Karpas-422 (cell line): ENCODE results near the gene ADAMTSL3. TPM values are rescaled to one million over a fixed set of nuclear protein-coding genes. Genes with fewer than 3 reads are reported as not detected.

ENCODE experiments used
- DNase-seq: peaks from one replicate; pipeline ENCODE4 v3.0.0-alpha.2; 2015
- H2AFZ ChIP-seq: fragments of 200-600 bp; sonication (generic); 2 replicates; pipeline ENCODE4 v1.6.1; 2014; ENCODE audit warnings: antibody characterized with exemption, low read length, mixed read lengths
- H3K27ac ChIP-seq: fragments of 200-600 bp; sonication (generic); 2 replicates; pipeline ENCODE4 v1.5.1; 2014; ENCODE audit warnings: mild to moderate bottlenecking, low read length, moderate library complexity
- H3K27me3 ChIP-seq: fragments of 200-600 bp; sonication (generic); 2 replicates; pipeline ENCODE4 v1.6.1; 2014; ENCODE audit warnings: low read length, mixed read lengths
- H3K36me3 ChIP-seq: fragments of 200-600 bp; sonication (generic); 2 replicates; pipeline ENCODE4 v1.6.1; 2014; ENCODE audit warnings: low read length, mixed read lengths; ENCODE audit not compliant: insufficient read depth
- H3K4me1 ChIP-seq: fragments of 200-600 bp; sonication (generic); 2 replicates; pipeline ENCODE4 v1.6.1; 2014; ENCODE audit warnings: mild to moderate bottlenecking, low read length, mixed read lengths
- H3K4me2 ChIP-seq: fragments of 200-600 bp; sonication (generic); 2 replicates; pipeline ENCODE4 v1.6.1; 2014; ENCODE audit warnings: low read length, low read depth, mild to moderate bottlenecking; ENCODE audit not compliant: poor library complexity, severe bottlenecking
- H3K4me3 ChIP-seq: fragments of 200-600 bp; sonication (generic); 2 replicates; pipeline ENCODE4 v1.5.1; 2014; ENCODE audit warnings: mild to moderate bottlenecking, antibody characterized with exemption, low read length, mixed read lengths
- H3K79me2 ChIP-seq: fragments of 200-600 bp; sonication (generic); 2 replicates; pipeline ENCODE4 v1.6.1; 2014; ENCODE audit warnings: mild to moderate bottlenecking, low read length, mixed read lengths
- H3K9ac ChIP-seq: fragments of 200-600 bp; sonication (generic); 2 replicates; pipeline ENCODE4 v1.6.0; 2014; ENCODE audit warnings: low read length
- H3K9me2 ChIP-seq: fragments of 200-600 bp; sonication (generic), shearing (Covaris generic); replicated peaks from 2 replicates; pipeline ENCODE4 v1.6.0; 2014; ENCODE audit warnings: mild to moderate bottlenecking, low read length, moderate library complexity; ENCODE audit not compliant: insufficient read depth
- H3K9me3 ChIP-seq: fragments of 300-700, 200-600 bp; sonication (generic); 2 replicates; pipeline ENCODE4 v1.6.1; 2014; ENCODE audit warnings: low read length, mixed read lengths
- H4K20me1 ChIP-seq: fragments of 200-600 bp; sonication (generic); 2 replicates; pipeline ENCODE4 v1.6.1; 2014; ENCODE audit warnings: mild to moderate bottlenecking, antibody characterized with exemption, low read length, low read depth; ENCODE audit not compliant: insufficient read depth
- total RNA-seq: library from RNA; depleted of rRNA; stranded (reverse); fragments of >200 nt; shearing (Covaris generic); gene quantifications from 2 replicates; pipeline ENCODE4 v1.2.3, GENCODE V29; 2014; ENCODE audit warnings: low replicate concordance

ADAMTSL3 gene
- total RNA-seq, 1 experiment from 2014 or later = not detected

DNA sequence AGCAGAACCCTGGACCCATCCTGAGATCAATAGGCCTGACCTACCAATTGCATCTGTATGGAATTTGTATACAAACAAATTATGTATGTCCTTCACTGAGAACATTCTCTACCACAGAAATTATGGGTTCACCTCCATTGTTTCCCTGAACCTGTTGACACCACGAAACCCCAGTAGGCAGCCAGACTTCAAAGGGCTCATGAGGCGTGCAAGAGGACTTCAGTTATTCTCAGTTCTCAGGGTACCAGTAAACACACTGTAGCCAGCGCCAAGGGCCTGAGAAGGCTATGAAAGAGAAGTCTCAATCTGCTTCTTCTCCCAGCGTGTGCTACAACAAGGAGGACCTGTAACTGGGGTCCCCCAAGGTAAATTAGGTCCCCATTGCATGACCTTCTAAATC, 326.7 kb downstream of the ADAMTSL3 start:
- Histone ChIP-seq H2AFZ (no peak overlapping the region), H3K4me1 (peaks cover 17% of the 10 kb centered on the region)

DNA sequence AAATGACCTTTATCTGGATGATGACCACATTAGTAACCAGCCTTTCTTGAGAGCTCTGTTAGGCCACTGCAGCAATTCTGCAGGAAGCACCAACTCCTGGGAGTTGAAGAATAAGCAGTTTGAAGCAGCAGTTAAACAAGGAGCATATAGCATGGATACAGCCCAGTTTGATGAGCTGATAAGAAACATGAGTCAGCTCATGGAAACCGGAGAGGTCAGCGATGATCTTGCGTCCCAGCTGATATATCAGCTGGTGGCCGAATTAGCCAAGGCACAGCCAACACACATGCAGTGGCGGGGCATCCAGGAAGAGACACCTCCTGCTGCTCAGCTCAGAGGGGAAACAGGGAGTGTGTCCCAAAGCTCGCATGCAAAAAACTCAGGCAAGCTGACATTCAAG, 328.8 kb downstream of the ADAMTSL3 start:
- Histone ChIP-seq H3K9ac (no peak overlapping the region), H3K79me2 (no peaks in the 10 kb centered on the region), H3K27me3 (no peaks in the 10 kb centered on the region), H2AFZ (no peak overlapping the region), H3K4me1 (peaks cover 17% of the 10 kb centered on the region), H3K9me3 (no peaks in the 10 kb centered on the region), H3K27ac (no peak overlapping the region), H3K4me3 (no peak overlapping the region), H3K4me2 (no peak overlapping the region), H3K36me3 (no peaks in the 10 kb centered on the region), H3K9me2 (no peaks in the 10 kb centered on the region), H4K20me1 (no peaks in the 10 kb centered on the region)
- no peak for DNase-seq

More for the DNA sequence above, 326.7 kb downstream of the ADAMTSL3 start:
- H3K9ac ChIP-seq = no peak overlapping the region
- H4K20me1 ChIP-seq = no peaks in the 10 kb centered on the region
- H3K4me2 ChIP-seq = no peak overlapping the region
- no peak for DNase-seq
- no peaks in the 10 kb centered on the region for H3K9me2 ChIP-seq
- no peaks in the 10 kb centered on the region for H3K9me3 ChIP-seq
- H3K4me3 ChIP-seq = no peak overlapping the region
- no peaks in the 10 kb centered on the region for H3K79me2 ChIP-seq
- H3K27me3 ChIP-seq = no peaks in the 10 kb centered on the region
- no peaks in the 10 kb centered on the region for H3K36me3 ChIP-seq
- H3K27ac ChIP-seq = no peak overlapping the region

DNA sequence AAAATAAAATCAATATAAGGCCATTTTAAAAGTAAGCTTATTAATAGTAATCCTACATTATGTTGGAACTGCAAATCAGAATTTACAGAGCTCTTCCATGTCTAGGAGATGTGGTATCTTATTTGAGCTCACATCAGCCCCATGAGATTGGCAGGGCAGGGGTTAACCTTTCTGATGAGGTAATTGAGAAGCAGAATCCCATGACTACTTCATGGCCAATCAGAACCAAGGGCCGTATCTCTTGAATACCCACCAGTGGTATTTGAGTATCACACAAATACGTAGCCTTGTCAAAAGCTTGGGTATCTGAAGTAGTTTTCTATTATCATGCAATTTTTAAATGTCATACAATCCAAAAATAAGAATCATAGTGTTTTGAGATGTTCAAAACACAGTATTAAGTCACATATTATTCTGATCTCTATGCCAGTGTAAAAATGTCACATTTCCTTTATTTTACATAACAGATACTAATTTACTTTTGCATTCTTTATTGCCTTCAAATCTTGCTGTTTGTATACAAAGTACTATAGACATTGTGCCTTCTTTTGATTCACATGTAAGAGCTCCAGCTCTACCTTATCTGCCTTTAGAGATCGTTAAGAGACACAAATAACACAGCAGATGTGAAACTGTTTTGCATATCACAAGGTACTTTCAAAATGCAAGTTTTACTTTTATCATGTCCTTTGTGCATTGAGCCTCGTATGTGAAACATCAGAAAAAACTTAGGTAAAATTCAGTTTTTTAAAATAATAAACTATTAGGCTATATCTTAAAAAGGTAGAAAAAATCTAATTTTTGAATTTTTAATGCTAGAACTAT, 329.9 kb downstream of the ADAMTSL3 start:
- no peaks in the 10 kb centered on the region for H3K36me3 ChIP-seq
- H4K20me1 ChIP-seq = no peaks in the 10 kb centered on the region
- peak overlapping the region; percentile 36 for H3K27ac ChIP-seq
- peak overlapping the region; percentile 71 for H2AFZ ChIP-seq
- H3K4me1 ChIP-seq = peaks cover 17% of the 10 kb centered on the region
- H3K4me2 ChIP-seq = peak overlapping the region; percentile 56
- H3K4me3 ChIP-seq = peak overlapping the region; percentile 30; the same call in 1 of the 2 replicates
- no peaks in the 10 kb centered on the region for H3K9me3 ChIP-seq
- no peaks in the 10 kb centered on the region for H3K27me3 ChIP-seq
- H3K9me2 ChIP-seq = no peaks in the 10 kb centered on the region
- H3K79me2 ChIP-seq = no peaks in the 10 kb centered on the region
- no peak overlapping the region for H3K9ac ChIP-seq
- DNase-seq = peak; percentile 45

DNA sequence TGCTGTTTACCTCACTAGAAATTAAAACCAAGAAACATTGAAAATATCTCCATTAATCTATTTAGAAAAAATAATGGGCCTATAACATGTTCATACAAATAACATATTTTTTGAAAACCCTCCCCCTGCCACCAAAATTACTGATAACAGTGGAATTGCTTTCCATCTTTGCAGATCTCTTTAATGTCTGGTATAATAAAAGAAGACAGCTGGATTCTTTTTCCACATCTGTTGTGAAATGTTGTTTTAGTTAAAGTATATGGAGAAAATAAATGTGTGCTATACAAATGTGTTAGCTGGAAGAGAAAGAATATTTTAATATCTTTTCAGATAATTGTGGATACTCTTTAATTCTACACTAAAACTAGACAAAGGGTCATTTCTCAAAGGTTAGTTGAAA, 330.7 kb downstream of the ADAMTSL3 start:
- H3K27ac ChIP-seq = peak overlapping the region; percentile 36

DNA sequence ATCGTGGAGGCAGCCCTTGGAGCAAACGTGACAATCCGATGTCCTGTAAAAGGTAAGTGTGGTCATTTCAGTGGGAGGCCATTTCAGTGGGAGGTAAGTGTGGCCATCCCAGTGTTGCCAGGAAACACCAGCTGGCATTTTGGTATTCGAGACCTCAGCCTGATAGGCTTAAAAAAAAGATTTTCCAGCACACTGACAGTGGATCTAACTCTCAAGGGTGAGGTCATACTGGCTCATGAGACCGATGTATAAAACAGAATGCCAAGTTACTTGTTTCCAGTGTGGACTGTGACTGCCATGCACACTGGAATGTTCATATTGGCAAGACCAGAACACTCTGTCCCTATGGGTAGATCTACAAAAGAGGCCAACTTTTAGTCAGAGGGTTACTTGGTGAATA, 337.2 kb downstream of the ADAMTSL3 start:
- H3K9ac ChIP-seq = no peak overlapping the region
- no peaks in the 10 kb centered on the region for H4K20me1 ChIP-seq
- H3K79me2 ChIP-seq = no peaks in the 10 kb centered on the region
- H3K9me2 ChIP-seq = no peaks in the 10 kb centered on the region
- no peaks in the 10 kb centered on the region for H3K9me3 ChIP-seq
- H3K4me2 ChIP-seq = no peak overlapping the region
- H3K27me3 ChIP-seq = no peaks in the 10 kb centered on the region
- peaks cover 23% of the 10 kb centered on the region for H3K4me1 ChIP-seq
- no peak overlapping the region for H3K4me3 ChIP-seq
- no peak overlapping the region for H2AFZ ChIP-seq
- H3K27ac ChIP-seq = no peak overlapping the region
- no peak for DNase-seq
- H3K36me3 ChIP-seq = no peaks in the 10 kb centered on the region

More for the DNA sequence above, 330.7 kb downstream of the ADAMTSL3 start:
- Histone ChIP-seq H3K36me3 (no peaks in the 10 kb centered on the region), H4K20me1 (no peaks in the 10 kb centered on the region), H3K9me3 (no peaks in the 10 kb centered on the region), H3K79me2 (no peaks in the 10 kb centered on the region), H3K4me1 (peaks cover 22% of the 10 kb centered on the region), H3K27me3 (no peaks in the 10 kb centered on the region), H3K4me2 (peak overlapping the region; percentile 56), H3K4me3 (no peak overlapping the region), H3K9ac (no peak overlapping the region), H3K9me2 (no peaks in the 10 kb centered on the region), H2AFZ (no peak overlapping the region)
- DNase-seq = no peak

DNA sequence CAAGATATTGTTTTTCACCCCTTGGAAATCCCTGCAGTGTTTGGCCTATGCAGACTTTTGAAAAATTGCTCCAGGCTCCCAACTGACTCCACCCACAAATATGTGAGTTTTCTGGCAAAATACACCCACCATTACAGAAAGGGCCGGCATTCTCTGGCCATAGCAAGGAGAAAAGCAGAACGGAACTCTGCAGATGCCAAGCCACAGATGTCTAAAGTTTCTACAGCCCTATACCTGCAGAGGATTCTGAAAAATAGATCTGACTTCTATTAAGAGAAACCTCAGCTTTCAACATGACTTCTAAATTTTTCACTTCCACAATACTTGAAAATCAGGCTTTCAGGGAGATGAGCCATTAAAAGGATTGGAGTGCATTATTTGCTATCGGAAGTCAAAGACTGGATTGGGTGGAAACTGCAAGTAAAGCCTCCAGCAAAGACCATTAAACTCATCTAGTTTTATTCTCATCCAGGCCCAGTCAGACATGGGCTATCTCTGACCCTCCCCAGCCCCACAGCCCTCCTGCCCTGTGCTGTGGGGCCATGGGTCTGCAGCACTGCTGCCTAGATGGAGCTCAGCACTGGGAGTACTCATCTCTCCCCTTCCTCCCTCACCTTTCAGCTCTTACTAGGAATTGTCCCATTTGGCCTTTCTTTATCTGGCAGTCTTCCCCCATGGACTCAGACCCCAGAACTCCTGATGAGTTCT, 338.6 kb downstream of the ADAMTSL3 start:
- H3K9me2 ChIP-seq = no peaks in the 10 kb centered on the region
- H3K27ac ChIP-seq = no peak overlapping the region
- no peaks in the 10 kb centered on the region for H3K27me3 ChIP-seq
- no peak overlapping the region for H3K9ac ChIP-seq
- peaks cover 23% of the 10 kb centered on the region for H3K4me1 ChIP-seq
- no peaks in the 10 kb centered on the region for H4K20me1 ChIP-seq
- no peak overlapping the region for H3K4me2 ChIP-seq
- H3K79me2 ChIP-seq = no peaks in the 10 kb centered on the region
- no peaks in the 10 kb centered on the region for H3K9me3 ChIP-seq
- no peak overlapping the region for H3K4me3 ChIP-seq
- no peak overlapping the region for H2AFZ ChIP-seq
- DNase-seq = no peak
- H3K36me3 ChIP-seq = no peaks in the 10 kb centered on the region

DNA sequence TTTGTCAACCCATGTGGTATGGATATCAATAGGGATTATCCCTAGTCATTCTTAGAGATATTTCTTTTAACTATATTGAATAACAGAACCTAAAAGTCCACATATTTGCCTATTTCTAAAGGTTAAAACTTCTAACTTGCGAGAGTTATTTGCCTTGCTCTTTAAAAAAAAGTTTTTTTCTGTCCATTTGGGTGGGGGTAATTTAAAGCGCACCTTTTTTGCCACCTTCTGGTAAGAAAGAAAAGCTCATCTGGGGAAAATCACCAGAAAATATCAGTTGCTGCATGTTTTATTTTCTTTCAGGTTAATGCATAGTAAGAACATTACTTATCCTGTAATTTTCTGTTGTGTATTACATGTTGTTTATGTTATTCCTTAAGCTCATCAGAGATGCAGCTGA, 339.7 kb downstream of the ADAMTSL3 start:
- Histone ChIP-seq H3K9me3 (no peaks in the 10 kb centered on the region), H4K20me1 (no peaks in the 10 kb centered on the region)
- DNase-seq = no peak

DNA sequence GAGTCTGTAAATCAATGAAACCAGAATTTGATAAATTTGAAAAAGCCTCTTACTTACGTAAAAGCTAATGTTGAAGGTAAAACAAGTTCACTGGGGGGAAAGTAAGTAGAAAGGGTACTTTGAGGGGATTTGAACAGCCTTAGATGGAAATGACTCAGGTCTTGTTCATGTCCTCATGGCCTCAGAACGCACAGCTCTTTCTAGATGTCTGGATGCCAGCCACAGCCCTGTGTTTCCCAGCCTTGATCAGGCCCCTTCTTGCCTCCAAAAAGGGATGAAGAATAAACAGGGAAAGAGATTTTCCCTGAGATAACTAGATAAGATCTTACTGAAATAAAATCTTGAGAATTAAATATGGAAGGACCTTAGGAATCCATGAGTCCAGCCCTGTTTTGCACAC, 344.6 kb downstream of the ADAMTSL3 start:
- Histone ChIP-seq H3K27ac (no peak overlapping the region), H3K9me2 (no peaks in the 10 kb centered on the region), H3K79me2 (no peaks in the 10 kb centered on the region), H3K9ac (no peak overlapping the region), H4K20me1 (no peaks in the 10 kb centered on the region), H3K4me3 (no peak overlapping the region), H3K4me2 (no peak overlapping the region), H3K9me3 (no peaks in the 10 kb centered on the region), H3K4me1 (no peaks in the 10 kb centered on the region), H3K27me3 (0 out of 2 replicates have a peak, but pooled peaks cover 2% of the 10 kb centered on the region), H3K36me3 (no peaks in the 10 kb centered on the region), H2AFZ (no peak overlapping the region)
- no peak for DNase-seq

More for the DNA sequence above, 339.7 kb downstream of the ADAMTSL3 start:
- Histone ChIP-seq H3K79me2 (no peaks in the 10 kb centered on the region), H3K4me2 (no peak overlapping the region), H3K36me3 (no peaks in the 10 kb centered on the region), H3K4me3 (no peak overlapping the region), H2AFZ (no peak overlapping the region), H3K4me1 (peaks cover 23% of the 10 kb centered on the region), H3K9me2 (no peaks in the 10 kb centered on the region), H3K27me3 (no peaks in the 10 kb centered on the region), H3K27ac (no peak overlapping the region), H3K9ac (no peak overlapping the region)
